Measurements from ENCODE around the gene ANAPC10. TPM values are rescaled to one million over a fixed set of nuclear protein-coding genes. Genes with fewer than 3 reads are reported as not detected.

Gene ANAPC10
- total RNA-seq, 2 experiments from 2014 or later = 24.9 to 26.8 TPM

DNA sequence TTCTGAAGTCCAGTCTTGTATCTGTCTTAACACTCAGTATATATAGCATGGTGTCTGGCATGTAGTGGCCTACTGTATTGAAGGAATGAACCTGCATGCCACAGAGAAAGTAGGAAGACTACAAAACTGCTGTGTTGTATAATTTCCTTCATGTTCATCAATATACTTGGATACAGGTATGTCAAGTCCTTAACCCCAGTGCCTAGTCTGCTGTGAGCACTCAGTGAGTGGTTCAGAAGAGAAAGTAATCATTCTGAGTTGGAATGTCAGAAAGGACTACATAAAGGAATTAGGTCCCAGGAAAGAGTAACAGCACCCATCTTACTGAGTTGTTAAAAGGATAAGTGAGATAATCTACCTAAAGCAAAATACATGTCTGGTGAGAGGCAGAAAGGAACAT is 32.1 kb upstream of the ANAPC10 start:
- no peaks in the 10 kb centered on the region for H3K27me3 Mint-ChIP-seq
- CTCF ChIA-PET = no interaction called here
- H3K27ac Mint-ChIP-seq = peak overlapping the region; percentile 79
- POLR2A ChIA-PET = interaction anchor here (0.7 to 1.5 kb wide), 3 partner anchors 12 to 52 kb away, joined by 3 read pairs; no protein-coding TSS in a partner anchor
- TF ChIP-seq CTCF (IDR thresholded peaks at IDR 0.05) = no peak
- intact Hi-C loops (cut with micrococcal nuclease) = no loop called here
- H3K4me1 Mint-ChIP-seq (ENCODE audit: low read depth) = peaks cover 52% of the 10 kb centered on the region
- H3K9me3 Mint-ChIP-seq = no peaks in the 10 kb centered on the region
- DNase-seq (no peak), ATAC-seq (no peak)
- no peak overlapping the region for H3K4me3 Mint-ChIP-seq
- H3K36me3 Mint-ChIP-seq (ENCODE audit: low read depth) = peaks cover 61% of the 10 kb centered on the region

GRCh38 chr4:145125396-145125795 is 27.4 kb upstream of the ANAPC10 start:
- intact Hi-C loops (cut with micrococcal nuclease) = no loop called here
- ATAC-seq (no peak), DNase-seq (no peak)
- Mint-ChIP-seq H3K27ac (peak overlapping the region; percentile 49), H3K9me3 (no peaks in the 10 kb centered on the region), H3K36me3 (ENCODE audit: low read depth) (peaks cover 60% of the 10 kb centered on the region), H3K27me3 (no peaks in the 10 kb centered on the region), H3K4me3 (no peak overlapping the region), H3K4me1 (ENCODE audit: low read depth) (peaks cover 19% of the 10 kb centered on the region)
- TF ChIP-seq CTCF (IDR thresholded peaks at IDR 0.05) = no peak
- ChIA-PET POLR2A (interaction anchor here (0.7 to 1.8 kb wide), 4 partner anchors 12 to 496 kb away, joined by 3 to 6 read pairs (median 4); no protein-coding TSS in a partner anchor), CTCF (interaction anchor here (0.8 to 1.4 kb wide), 3 partner anchors 14 to 25 kb away, joined by 3 to 4 read pairs (median 3); no protein-coding TSS in a partner anchor)

DNA sequence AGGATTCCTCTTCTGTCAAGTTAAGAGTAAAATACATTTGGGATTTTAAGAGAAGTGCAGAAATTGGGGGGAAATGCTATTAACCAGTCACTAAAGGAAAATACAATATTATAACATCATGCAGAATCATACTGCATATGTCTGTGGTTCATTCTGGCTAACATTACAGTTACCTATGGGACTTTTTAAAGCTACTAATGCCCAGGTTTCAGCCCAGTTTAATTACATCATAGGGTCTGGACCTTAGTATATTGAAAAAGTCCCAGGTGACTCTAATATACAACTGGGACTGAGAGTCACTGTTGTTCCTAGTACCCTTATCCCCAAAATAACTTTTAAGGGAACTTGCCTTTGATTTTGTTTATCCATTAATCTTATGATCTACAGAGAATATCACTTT is 10.1 kb upstream of the ANAPC10 start:
- ChIA-PET POLR2A (no interaction called here), CTCF (no interaction called here)
- Mint-ChIP-seq H3K36me3 (ENCODE audit: low read depth) (peaks cover 54% of the 10 kb centered on the region), H3K27ac (peak overlapping the region; percentile 59), H3K9me3 (no peaks in the 10 kb centered on the region), H3K4me3 (no peak overlapping the region), H3K4me1 (ENCODE audit: low read depth) (peaks cover 21% of the 10 kb centered on the region), H3K27me3 (no peaks in the 10 kb centered on the region)
- ATAC-seq = no peak
- no peak for TF ChIP-seq CTCF (IDR thresholded peaks at IDR 0.05)
- no peak for DNase-seq
- intact Hi-C loops (cut with micrococcal nuclease) = no loop called here

DNA sequence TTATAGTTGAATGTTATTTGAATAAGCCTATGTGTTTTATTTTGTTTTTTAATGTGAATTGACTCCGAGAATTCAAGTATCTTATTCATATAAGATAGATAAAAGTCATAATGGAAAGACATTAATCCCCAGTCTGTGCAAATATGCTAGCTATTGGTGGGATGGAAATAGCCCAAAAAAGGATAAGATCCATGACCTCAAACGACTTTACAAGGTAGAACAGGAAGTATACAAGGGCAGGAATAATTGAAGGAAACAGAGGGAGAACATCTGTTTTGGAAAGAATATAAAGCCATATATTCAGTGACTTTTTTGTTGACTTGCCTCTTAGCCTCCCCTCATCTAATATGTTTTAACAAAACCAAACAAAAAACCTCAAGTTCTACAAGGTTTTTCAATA is 9.1 kb upstream of the ANAPC10 start:
- Mint-ChIP-seq H3K36me3 (ENCODE audit: low read depth) (peaks cover 44% of the 10 kb centered on the region), H3K4me3 (no peak overlapping the region), H3K27ac (peak overlapping the region; percentile 50), H3K27me3 (no peaks in the 10 kb centered on the region), H3K4me1 (ENCODE audit: low read depth) (peaks cover 15% of the 10 kb centered on the region), H3K9me3 (no peaks in the 10 kb centered on the region)
- intact Hi-C loops (cut with micrococcal nuclease) = no loop called here
- CTCF ChIA-PET = no interaction called here
- DNase-seq = no peak
- TF ChIP-seq CTCF (IDR thresholded peaks at IDR 0.05) = no peak
- ATAC-seq = no peak
- POLR2A ChIA-PET = no interaction called here

DNA sequence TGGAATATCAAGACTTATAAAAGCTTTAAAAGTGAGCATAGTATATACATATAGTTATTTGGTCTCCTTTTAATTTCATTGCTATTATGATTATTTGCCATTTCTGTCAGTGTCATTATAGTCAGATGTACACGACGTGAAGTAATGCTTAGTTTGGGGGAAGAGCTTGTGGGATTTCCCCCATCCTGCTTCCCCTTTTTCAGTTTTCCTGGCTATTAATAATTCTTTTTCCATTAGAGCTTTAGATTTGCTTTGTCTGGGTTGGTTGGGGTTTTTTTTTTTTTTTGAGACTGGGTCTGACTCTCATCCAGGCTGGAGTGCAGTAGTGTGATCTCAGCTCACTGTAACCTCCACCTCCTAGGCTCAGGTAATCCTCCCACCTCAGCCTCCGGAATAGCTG is 5.5 kb upstream of the ANAPC10 start:
- DNase-seq (no peak), ATAC-seq (no peak)
- H3K9me3 Mint-ChIP-seq = no peaks in the 10 kb centered on the region
- H3K4me1 Mint-ChIP-seq (ENCODE audit: low read depth) = peaks cover 16% of the 10 kb centered on the region
- H3K27ac Mint-ChIP-seq = peak overlapping the region; percentile 26
- ChIA-PET POLR2A (interaction anchor here (0.8 kb wide), 1 partner anchor 10 kb away, joined by 6 read pairs; no protein-coding TSS in a partner anchor), CTCF (no interaction called here)
- no peak overlapping the region for H3K4me3 Mint-ChIP-seq
- intact Hi-C loops (cut with micrococcal nuclease) = no loop called here
- TF ChIP-seq CTCF (IDR thresholded peaks at IDR 0.05) = no peak
- peaks cover 39% of the 10 kb centered on the region for H3K36me3 Mint-ChIP-seq (ENCODE audit: low read depth)
- H3K27me3 Mint-ChIP-seq = no peaks in the 10 kb centered on the region

Data from activated CD8-positive, alpha-beta T cell treated with anti-CD3 and anti-CD28 coated beads for 36 hours (primary cell).